ENCODE results near the gene FITM1.

FITM1 gene

DNA sequence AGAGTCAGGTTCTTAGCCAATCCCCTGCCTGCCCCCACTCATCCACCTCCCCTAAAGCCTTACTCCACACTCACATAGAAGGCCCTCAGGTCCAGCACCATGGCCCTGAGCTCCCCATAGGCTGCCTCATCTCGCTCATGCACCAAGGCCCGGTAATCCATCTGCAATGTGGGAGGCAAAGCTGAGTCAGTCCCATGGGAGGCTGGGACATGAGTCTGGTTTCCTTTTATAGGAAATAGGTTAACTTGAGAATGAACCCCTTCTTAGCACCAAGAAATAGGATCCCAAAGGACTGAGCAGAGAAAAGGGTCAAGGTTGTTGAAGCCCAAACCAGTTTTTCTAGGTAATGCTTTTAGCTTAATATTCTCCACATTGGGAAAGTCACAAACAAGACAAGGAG lies 13.1 kb downstream of the FITM1 start:
- TF ChIP-seq, protein P1, sequence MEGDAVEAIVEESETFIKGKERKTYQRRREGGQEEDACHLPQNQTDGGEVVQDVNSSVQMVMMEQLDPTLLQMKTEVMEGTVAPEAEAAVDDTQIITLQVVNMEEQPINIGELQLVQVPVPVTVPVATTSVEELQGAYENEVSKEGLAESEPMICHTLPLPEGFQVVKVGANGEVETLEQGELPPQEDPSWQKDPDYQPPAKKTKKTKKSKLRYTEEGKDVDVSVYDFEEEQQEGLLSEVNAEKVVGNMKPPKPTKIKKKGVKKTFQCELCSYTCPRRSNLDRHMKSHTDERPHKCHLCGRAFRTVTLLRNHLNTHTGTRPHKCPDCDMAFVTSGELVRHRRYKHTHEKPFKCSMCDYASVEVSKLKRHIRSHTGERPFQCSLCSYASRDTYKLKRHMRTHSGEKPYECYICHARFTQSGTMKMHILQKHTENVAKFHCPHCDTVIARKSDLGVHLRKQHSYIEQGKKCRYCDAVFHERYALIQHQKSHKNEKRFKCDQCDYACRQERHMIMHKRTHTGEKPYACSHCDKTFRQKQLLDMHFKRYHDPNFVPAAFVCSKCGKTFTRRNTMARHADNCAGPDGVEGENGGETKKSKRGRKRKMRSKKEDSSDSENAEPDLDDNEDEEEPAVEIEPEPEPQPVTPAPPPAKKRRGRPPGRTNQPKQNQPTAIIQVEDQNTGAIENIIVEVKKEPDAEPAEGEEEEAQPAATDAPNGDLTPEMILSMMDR (IDR thresholded peaks at IDR 0.05): no peak

DNA sequence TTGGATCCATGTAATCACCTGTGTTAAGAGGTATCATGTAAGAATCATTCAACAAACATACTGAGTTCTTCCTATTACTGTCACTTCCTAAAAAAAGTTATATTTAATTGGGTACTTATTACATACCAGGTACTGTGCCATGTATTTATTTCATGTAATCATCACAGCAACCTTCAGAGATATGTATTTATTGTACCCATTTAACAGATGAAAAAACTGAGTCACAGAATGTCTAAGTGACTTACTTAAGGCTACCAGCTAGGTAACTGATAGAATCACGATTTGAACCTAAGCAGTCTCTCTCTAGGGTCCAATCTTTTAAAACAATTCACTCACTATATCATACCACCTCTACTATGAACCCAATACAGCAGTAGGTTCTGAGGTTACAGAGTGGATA lies 14.0 kb downstream of the FITM1 start:
- TF ChIP-seq, protein P1 (IDR thresholded peaks at IDR 0.05): no peak

DNA sequence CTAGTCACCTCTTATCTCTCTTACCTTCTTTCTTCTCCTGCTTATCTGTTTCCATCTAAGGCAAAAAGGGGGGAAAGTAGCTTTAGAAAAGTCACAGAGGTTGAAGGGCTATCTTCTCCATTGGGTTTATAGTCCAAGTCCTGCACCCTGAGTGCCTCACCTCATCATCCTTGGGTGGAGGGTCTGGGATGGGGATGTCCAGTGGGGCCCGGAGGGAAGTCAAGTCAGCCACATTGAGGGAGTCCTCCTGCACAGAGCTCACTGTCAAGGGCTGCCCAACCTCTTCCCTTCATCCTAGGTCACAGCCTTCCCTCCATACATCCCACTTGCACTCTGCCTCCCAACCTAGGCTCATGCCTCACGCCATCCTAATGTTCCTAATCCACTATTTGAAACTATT lies 14.8 kb downstream of the FITM1 start:
- TF ChIP-seq, protein P1 (IDR thresholded peaks at IDR 0.05): no peak

GRCh38 chr14:24145690-24146452 lies 15.4 kb downstream of the FITM1 start:
- TF ChIP-seq, protein P1 (IDR thresholded peaks at IDR 0.05): no peak

DNA sequence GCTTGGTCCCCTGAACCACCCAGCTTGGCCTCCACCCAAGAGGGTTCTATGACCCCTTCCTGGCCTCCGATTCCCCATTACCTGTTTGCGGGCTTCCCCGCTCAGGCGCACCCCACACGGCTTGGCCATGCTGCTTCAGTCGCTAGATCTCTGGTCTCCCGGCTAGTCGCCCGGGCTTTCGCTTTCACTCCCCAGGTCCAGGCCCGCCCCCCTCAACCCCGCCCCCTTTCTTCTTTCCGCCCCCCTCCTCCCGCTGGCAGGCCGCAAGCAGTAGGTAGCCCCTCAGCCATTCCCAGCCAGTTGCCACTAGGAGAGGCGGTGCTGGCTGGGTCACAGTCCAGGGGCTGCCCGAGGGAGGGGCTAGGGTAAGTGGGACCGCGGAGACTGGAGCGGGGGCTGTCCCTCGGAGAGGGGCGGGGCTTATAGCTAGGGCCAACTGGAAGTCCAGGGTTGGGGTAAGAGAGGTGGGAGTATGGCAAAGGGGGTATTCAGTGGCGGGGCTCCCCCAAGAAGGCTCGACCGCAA lies 16.1 kb downstream of the FITM1 start, which contains the start of gene PSME2:
Gene PSME2, minus strand, starts transcription at position 158 of the 525 bp plus-strand sequence. Its CDS starts 29 bp downstream, at position 129.
- TF ChIP-seq, protein P1 (IDR thresholded peaks at IDR 0.05): no peak

- TF ChIP-seq, protein P1 (IDR thresholded peaks at IDR 0.05): no peak
Measured at GRCh38 chr14:24146978-24147760, 16.7 kb downstream of the FITM1 start, which contains the start of gene RNF31. Gene RNF31, plus strand, starts transcription at chr14:24147498. Its CDS starts 201 bp downstream, at chr14:24147699.

- TF ChIP-seq, protein P1 (IDR thresholded peaks at IDR 0.05): no peak
Measured at GRCh38 chr14:24147761-24148428, 17.4 kb downstream of the FITM1 start.
